ENCODE measurements around the gene SH3BGRL2.

Gene SH3BGRL2

DNA sequence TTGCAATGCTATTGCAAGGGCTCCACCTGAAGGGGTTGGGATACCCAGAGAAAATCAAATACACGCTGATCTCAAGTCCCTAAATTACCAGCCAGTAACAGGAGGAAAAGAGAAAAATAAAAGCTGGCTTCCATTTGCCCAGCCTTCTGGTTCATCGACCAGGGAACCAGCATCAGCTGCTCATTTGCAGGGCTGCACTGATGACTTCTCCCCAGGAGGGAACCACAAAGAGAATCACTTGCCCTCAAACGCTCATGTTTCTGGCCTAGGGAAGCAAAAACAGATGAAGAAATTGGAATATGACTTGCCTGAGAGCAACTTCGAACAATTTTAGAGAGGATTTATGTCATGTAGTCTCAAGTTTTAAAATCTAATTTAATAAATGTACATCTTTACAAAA lies 119.7 kb downstream of the SH3BGRL2 start:
- no peak for DNase-seq
- no peaks in the 10 kb centered on the region for H3K4me1 Mint-ChIP-seq
- H3K27me3 Mint-ChIP-seq = peaks cover 14% of the 10 kb centered on the region
- H3K9me3 Mint-ChIP-seq = no peaks in the 10 kb centered on the region
- H3K4me3 Mint-ChIP-seq = no peak overlapping the region
- no peaks in the 10 kb centered on the region for H3K36me3 Mint-ChIP-seq (ENCODE audit: low read depth)
- H3K27ac Mint-ChIP-seq = no peak overlapping the region
- ATAC-seq = no peak

Measured in activated naive CD8-positive, alpha-beta T cell treated with anti-CD3 and anti-CD28 coated beads, Interleukin-2, amount 50 U/mL, for 24 hours (primary cell).